Globus pallidus (tissue), 1 donor: ENCODE measurements around the gene SVIL.
A peak's percentile ranks its signal among the peaks of the same experiment; 100 is the strongest.
"Not testable (repeated sequence)": the region's sequence is repeated elsewhere in the genome, so short reads cannot be mapped to it uniquely, and the experiment has no call there.

Experiments
- DNase-seq: peaks from one replicate; pipeline ENCODE4 v3.0.0-alpha.2; 2015; ENCODE audit warnings: low spot score

SVIL gene

GRCh38 chr10:29515879-29516278, 118.9 kb downstream of the SVIL start:
- not testable (repeated sequence) for DNase-seq

DNA sequence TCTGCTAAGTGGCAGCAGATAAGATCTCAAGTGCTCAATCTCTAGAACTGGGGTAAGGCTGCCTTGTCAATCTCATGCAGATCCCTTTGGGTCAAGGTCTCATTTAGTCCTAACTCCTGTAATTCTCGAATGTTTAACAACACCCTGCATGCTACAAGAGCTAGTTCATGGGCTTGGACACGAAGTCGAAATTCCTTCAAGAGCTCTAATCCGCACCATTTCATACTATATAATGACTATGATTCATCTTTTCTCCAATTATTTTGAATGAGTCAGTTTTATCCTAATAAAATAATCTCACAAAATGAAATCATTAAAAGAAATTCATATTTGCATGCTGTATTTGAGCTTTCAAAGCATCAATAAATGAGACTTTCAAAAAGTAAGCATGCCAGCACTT, 119.7 kb downstream of the SVIL start:
- not testable (repeated sequence) for DNase-seq

DNA sequence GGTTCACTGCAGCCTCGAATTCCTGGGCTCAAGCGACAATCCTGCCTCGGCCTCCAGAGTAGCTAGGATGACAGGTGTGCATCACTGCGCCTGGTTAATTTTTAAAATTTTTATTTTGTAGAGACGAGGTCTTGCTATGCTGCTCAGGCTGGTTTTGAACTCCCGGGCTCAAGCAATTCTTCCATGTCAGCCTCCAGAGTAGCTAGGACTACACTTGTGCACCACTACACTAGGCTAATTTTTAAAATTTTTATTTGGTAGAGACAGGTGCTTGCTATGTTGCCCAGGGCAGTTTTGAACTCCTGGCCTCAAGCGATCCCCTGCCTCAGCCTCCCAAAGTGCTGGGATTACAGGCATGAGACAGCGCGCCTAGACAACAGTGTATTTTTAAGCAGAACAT, 120.5 kb downstream of the SVIL start:
- no peak for DNase-seq

DNA sequence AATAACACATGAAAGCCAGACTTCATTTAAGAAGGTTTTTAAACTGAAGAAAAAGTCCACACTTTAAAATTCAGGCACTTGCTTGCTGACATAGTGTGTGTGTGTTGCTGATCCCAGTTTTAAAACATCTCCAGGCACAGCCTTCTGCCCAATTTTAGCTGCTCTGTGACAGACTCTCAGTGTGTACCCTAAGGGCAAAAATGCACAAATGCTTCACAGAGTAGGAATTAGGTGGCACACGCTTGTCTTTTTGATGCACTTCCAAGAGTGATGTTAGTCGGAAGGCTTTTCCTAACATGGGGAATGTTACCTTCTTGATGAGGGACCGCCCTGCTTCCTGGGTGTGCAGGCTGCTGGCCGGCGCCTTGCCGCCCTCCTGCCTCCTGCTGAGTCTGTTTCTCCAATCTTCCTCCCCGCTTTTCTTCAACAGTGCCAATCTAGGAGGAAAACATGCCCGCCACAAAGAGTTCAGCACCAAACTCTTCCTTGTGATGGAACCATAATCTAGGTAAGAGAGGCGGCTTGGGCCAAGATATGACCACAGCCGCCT, 122.3 kb downstream of the SVIL start:
- DNase-seq, result no peak

GRCh38 chr10:29511806-29512205, 123.0 kb downstream of the SVIL start:
- not testable (repeated sequence) for DNase-seq

DNA sequence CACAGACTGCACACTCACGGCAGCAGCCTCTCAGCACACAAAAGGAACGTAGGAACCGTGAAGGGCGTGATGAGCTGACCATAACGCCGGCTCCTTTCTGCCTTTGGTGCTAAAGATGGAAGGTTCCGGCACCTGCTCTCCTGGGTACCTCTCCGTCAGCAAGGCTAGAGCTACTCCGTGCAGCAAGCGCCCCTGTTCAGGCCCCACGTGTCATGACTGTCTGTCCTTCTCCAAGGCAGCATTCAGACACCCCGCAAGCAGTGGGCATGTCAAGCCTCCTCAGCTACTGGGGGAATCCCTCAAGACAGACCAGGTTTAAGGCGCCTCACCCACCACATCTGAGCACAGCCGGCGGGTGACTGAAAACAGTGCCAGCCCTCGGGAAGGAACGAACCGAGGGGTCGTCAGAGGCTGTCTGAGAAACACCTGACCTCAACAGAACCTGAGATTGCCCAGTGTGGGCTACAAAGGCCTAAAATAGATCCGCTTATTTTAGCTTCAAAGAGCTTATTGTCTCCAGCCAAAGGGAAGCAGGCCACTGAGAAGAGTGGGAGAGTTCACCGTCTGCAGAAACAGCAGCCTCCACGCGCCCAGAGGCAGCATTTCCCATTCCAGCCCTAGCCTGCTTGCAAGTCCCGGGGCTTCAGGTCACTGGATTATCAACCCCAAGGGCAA, 124.2 kb downstream of the SVIL start:
- not testable (repeated sequence) for DNase-seq

GRCh38 chr10:29508554-29509244, 126.1 kb downstream of the SVIL start:
- DNase-seq, result no peak

DNA sequence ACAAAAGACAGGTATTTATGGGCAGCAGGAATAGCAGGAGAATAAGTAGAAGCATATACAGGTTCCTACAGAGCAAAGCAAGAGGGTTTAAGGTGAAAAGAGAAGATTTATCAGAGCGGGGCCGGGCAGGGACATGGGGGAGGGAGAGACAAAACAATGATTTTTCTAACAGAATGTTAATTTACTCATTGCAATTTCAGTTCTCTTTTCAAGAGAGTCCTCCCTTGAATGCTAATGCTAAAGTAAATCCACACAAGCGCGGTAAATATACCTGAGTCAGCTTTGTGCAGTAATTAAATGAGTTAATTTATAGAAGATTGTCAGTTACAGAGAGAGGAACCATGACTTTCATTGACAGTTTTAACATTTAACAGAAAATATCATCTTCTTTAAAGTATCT, 127.0 kb downstream of the SVIL start:
- not testable (repeated sequence) for DNase-seq

DNA sequence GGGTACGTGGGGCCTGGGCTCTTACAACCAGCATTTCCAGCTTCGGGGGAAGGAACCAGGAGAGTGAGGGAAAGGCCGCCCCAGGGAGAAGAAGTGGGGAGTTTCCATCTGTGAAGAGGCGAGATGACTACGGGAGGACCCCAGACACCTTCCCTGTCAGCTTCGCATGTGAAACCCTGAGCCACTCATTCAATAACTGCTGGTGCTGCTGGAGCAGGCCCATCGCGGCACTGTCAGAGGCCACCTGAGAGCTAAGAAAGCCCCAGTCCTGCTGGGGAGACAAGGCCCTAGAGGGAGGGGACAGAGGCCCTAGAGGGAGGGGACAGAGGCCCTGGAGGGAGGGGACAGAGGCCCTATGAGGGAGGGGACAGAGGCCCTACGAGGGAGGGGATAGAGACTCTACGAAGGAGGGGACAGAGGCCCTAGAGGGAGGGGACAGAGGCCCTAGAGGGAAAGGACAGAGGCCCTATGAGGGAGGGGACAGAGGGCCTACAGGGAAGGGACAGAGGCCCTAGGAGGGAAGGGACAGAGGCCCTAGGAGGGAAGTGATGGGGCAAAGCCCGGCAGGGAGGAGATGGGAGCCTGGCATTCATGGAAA, 128.3 kb downstream of the SVIL start:
- not testable (repeated sequence) for DNase-seq

DNA sequence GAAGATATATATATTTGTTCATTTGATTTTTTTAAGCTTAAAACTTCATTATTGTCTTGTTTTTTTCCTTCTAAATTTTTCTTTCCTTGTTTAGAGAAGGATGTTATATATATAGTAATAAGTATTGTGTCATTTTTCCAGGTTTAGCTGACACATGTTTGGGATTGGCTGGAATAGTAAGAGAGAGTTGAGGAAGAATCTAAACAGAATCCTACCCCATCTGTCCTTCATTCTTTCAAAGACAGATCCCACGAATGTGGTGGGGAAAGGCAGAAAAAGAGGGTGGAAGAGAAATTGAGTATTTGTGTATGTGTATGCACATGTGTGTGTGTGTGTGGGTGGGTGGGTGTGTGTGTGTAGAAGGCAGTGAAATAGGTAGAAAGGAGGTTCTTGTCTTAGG, 132.4 kb downstream of the SVIL start:
- no peak for DNase-seq

DNA sequence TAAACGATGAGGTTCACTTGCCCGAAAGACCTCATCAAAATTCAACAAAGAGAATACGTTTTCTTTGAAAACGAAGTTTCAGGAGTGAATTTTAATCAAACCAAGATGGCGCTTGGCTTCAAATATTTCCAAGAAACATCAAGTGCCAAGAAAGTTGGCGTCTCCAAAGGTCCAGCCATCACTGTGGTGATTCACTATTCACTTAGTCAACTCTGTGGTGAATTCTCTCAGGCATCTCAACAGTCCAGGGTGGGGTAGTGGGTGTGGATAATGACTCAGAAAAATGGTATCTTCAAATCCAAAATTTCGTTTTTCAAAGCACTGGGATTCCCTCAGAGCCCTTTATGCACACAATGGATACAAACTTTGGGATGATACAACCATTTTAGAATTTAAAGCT, 133.1 kb downstream of the SVIL start:
- DNase-seq, result no peak

GRCh38 chr10:29499993-29500537, 134.7 kb downstream of the SVIL start:
- no peak for DNase-seq

- DNase-seq, result peak; percentile 34
These were observed 138.2 kb downstream of the SVIL start for GRCh38 chr10:29496341-29497162.

DNA sequence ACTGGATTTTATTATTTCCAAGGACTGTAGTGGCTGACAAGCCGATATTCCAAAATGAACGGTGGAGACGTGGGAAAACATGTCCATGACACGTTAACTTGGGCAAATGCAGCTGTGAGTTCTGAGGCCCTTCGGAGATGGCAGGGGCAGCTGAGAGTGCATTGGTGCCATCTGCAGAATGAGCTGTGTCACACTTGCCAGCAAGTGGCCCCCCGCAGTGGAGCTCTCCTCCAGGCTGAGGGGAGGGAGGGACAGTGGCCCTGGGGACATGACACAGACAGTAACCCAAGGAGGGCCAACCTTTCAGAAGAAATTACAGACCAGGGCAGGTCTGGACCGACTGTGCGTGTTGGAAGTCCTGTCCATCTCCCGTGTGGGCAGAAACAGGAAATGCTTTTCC, 139.4 kb downstream of the SVIL start:
- DNase-seq, result no peak

DNA sequence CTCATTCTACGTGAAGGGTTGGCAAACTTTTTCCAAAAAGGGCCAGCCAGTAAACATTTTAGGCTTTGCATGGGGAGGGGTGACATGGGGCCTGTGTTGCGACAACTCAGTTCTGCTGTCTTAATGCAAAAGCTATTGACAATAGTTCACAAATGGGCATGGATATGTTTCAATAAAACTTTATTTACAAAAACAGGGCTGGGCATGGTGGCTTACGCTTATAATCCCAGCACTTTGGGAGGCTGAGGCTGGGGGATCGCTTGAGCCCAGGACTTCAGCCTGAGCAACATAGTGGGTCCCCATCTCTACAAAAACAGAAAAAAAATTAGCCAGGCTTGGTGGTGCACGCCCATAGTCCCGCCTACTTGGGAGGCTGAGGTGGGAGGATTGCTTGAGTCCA, 141.1 kb downstream of the SVIL start:
- no peak for DNase-seq

GRCh38 chr10:29492774-29493173, 142.0 kb downstream of the SVIL start:
- no peak for DNase-seq

DNA sequence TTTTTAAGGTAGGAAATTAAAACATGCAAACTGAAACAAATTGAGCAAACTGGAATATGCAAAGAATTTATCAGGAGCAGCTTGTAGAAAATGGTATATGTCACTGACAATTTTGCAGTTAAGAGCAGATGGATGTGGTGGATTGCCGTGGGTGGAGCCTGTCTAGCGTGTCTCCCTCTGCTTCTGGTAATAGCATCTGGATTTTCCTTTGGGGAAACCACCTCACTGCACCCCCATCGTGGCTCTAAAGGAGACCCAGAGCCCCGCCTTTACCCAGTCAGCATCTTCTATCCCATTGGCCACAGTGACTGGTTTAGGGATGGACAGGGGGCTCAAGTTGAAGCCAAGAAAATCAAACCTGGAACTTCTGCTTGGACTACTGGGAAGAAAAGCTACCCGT, 142.9 kb downstream of the SVIL start:
- DNase-seq, result no peak

DNA sequence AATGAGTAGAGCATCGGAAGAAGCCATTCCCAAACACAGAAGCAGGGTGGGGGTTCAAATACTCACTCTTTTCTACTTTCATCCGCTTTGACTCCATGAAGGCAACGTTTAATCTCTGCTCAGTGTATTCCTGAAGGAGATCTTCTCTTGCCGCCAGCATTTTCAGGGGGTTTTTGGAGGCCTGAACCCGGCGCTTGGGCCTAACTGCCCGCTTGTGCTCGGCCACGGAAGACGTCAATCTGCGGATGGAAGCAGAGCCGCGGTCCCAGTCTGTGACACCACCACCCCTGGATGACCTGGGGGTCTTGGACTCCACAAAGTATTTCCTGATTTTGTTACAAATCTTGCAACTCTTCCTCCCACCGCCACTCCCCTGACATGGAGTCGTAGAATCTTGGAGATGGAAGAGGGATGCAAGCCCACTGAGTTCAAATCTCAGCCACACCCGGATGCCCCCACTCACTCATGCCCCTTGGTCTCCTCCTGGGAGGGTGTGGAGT, 143.9 kb downstream of the SVIL start:
- not testable (repeated sequence) for DNase-seq

- DNase-seq, result not testable (repeated sequence)
These were observed 146.3 kb downstream of the SVIL start for GRCh38 chr10:29488471-29488870.

- not testable (repeated sequence) for DNase-seq
These were observed 146.9 kb downstream of the SVIL start for GRCh38 chr10:29487884-29488266.

- not testable (repeated sequence) for DNase-seq
These were observed 147.5 kb downstream of the SVIL start for GRCh38 chr10:29487032-29487883.
